Uterus (tissue), 2 donors: ENCODE data around the gene C4orf50.

Experiments used
- CTCF ChIP-seq, 4 experiments: fragments of 200-600 bp in 2 of 4; fragments of 450-650 bp in 2 of 4; sonication (generic) in 2 of 4; IDR thresholded peaks; one replicate each; pipeline ENCODE4 v1.5.1; 2016 to 2019; ENCODE audit warnings: antibody characterized with exemption in 4 of 4, mild to moderate bottlenecking in 2 of 4, moderate library complexity in 1 of 4
- POLR2A ChIP-seq, 2 donors: fragments of 450-650 bp; IDR thresholded peaks; one replicate each; pipeline ENCODE4 v1.6.1; 2016; ENCODE audit warnings: antibody characterized with exemption in 2 of 2, mild to moderate bottlenecking in 1 of 2, moderate library complexity in 1 of 2

GRCh38 chr4:5866841-5867813, 151.1 kb downstream of the C4orf50 start:
- TF ChIP-seq CTCF (IDR thresholded peaks at IDR 0.05) = no peak
- no peak for TF ChIP-seq POLR2A (IDR thresholded peaks at IDR 0.05)
